Measurements from ENCODE around the gene EEFSEC. TPM values are rescaled to one million over a fixed set of nuclear protein-coding genes. Genes with fewer than 3 reads are reported as not detected.

EEFSEC gene
- total RNA-seq, 1 donor from 2014 or later, result 23.4 TPM

GRCh38 chr3:128378631-128379347 lies 225.5 kb downstream of the EEFSEC start:
- no peak for TF ChIP-seq CTCF (conservative IDR thresholded peaks at IDR 0.05)
- DNase-seq (ENCODE audit: low read depth, low spot score), result no peak
- Mint-ChIP-seq H3K27ac (ENCODE audit: unreplicated experiment) (peak overlapping the region; percentile 78), H3K4me1 (no peaks in the 10 kb centered on the region), H3K4me3 (no peak overlapping the region), H3K27me3 (ENCODE audit: low read depth) (no peaks in the 10 kb centered on the region), H3K9me3 (no peaks in the 10 kb centered on the region), H3K36me3 (ENCODE audit: low read depth) (no peaks in the 10 kb centered on the region)

GRCh38 chr3:128379367-128380160 lies 226.3 kb downstream of the EEFSEC start:
- H3K4me1 Mint-ChIP-seq, result no peaks in the 10 kb centered on the region
- no peak for TF ChIP-seq CTCF (conservative IDR thresholded peaks at IDR 0.05)
- no peak for DNase-seq (ENCODE audit: low read depth, low spot score)
- no peaks in the 10 kb centered on the region for H3K9me3 Mint-ChIP-seq
- H3K27ac Mint-ChIP-seq (ENCODE audit: unreplicated experiment), result no peak overlapping the region
- H3K27me3 Mint-ChIP-seq (ENCODE audit: low read depth), result no peaks in the 10 kb centered on the region
- no peak overlapping the region for H3K4me3 Mint-ChIP-seq
- H3K36me3 Mint-ChIP-seq (ENCODE audit: low read depth), result no peaks in the 10 kb centered on the region

GRCh38 chr3:128380295-128380694 lies 227.0 kb downstream of the EEFSEC start:
- TF ChIP-seq CTCF (conservative IDR thresholded peaks at IDR 0.05), result no peak
- Mint-ChIP-seq H3K36me3 (ENCODE audit: low read depth) (no peaks in the 10 kb centered on the region), H3K9me3 (no peaks in the 10 kb centered on the region), H3K27ac (ENCODE audit: unreplicated experiment) (no peak overlapping the region), H3K4me3 (no peak overlapping the region), H3K4me1 (no peaks in the 10 kb centered on the region), H3K27me3 (ENCODE audit: low read depth) (no peaks in the 10 kb centered on the region)
- no peak for DNase-seq (ENCODE audit: low read depth, low spot score)

DNA sequence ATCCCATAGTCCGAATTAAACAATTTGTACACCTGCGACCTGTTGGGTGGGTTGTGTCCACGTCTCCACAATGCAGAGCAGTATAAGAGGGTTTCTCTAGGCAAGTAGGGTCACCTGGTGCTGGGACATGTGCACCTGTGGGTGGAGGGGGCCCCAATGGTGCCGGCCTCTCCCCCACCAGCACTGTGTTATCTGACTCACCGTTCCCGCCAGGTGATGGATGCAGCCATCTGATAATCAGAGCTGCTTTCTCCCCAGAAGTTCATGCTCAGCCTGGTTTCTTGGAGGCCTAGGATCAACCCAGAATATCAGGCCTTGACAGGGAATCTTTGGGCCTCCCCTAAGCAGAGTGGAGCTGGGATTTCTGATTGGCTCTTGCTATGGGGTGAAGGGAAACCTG lies 227.4 kb downstream of the EEFSEC start:
- DNase-seq (ENCODE audit: low read depth, low spot score), result no peak
- H3K9me3 Mint-ChIP-seq, result no peaks in the 10 kb centered on the region
- H3K36me3 Mint-ChIP-seq (ENCODE audit: low read depth), result no peaks in the 10 kb centered on the region
- TF ChIP-seq CTCF (conservative IDR thresholded peaks at IDR 0.05), result no peak
- no peaks in the 10 kb centered on the region for H3K27me3 Mint-ChIP-seq (ENCODE audit: low read depth)
- no peaks in the 10 kb centered on the region for H3K4me1 Mint-ChIP-seq
- H3K27ac Mint-ChIP-seq (ENCODE audit: unreplicated experiment), result no peak overlapping the region
- no peak overlapping the region for H3K4me3 Mint-ChIP-seq

DNA sequence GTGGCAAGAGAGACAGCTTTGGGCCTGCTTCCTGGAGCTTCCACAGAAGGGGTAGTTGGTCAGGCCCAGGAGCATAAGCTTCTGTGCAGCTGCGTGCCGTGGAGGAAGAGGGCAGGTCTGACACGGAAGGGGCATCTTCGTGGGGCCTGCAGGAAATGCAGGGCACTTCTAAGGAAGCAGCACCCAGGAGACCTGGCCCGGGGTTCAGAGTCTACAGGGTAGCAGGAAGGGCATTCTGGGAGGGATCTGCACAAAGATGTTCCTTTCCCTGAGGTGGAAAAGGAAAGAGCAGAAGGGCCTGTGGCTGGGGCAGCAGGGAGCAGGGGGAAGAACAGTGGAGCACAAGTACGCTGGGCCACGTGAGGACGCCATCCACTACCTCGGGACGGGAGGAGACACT lies 228.3 kb downstream of the EEFSEC start:
- peak overlapping the region; percentile 35 for H3K27ac Mint-ChIP-seq (ENCODE audit: unreplicated experiment)

More for the DNA sequence above, 228.3 kb downstream of the EEFSEC start:
- no peak for DNase-seq (ENCODE audit: low read depth, low spot score)
- Mint-ChIP-seq H3K4me1 (no peaks in the 10 kb centered on the region), H3K36me3 (ENCODE audit: low read depth) (no peaks in the 10 kb centered on the region), H3K9me3 (no peaks in the 10 kb centered on the region), H3K4me3 (no peak overlapping the region), H3K27me3 (ENCODE audit: low read depth) (no peaks in the 10 kb centered on the region)
- no peak for TF ChIP-seq CTCF (conservative IDR thresholded peaks at IDR 0.05)
